ENCODE data around the gene CPLX3.

DNA sequence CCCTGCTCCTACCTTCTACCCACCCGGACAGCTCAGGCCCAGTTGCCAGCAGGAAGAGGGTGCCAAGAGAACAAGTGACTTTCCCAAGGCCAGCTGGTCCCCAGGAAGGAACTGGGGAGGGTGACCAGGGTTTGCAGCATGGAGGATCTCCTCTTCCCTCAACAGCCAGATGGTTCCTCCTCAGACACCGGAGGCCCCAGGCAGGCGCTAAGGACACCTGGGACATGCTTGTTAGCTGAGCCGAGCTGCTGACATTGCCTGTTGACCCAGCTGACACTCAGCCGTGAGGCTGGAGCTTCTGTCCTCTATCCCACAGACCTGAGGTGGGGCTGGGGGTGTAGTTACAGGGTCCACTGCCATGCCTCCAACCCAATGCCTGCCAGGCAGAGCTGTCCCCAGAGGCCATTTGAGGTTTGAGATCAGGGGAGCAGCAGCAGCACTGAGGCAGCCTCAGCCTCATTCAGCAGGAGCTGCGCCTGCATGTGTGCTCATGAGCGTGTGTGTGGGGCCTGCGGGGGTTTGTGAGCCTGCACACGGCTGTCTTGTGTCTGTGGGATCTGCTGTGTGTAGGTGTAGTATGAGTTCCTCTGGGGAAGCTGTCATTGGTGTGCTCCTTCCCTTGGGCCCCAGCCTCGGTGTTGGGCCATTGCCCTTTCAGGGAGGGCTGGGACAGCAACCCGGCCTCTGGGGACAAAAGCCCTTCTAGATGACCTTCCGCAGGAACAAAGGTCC is 7.1 kb downstream of the CPLX3 start:
- TF ChIP-seq, protein P1, sequence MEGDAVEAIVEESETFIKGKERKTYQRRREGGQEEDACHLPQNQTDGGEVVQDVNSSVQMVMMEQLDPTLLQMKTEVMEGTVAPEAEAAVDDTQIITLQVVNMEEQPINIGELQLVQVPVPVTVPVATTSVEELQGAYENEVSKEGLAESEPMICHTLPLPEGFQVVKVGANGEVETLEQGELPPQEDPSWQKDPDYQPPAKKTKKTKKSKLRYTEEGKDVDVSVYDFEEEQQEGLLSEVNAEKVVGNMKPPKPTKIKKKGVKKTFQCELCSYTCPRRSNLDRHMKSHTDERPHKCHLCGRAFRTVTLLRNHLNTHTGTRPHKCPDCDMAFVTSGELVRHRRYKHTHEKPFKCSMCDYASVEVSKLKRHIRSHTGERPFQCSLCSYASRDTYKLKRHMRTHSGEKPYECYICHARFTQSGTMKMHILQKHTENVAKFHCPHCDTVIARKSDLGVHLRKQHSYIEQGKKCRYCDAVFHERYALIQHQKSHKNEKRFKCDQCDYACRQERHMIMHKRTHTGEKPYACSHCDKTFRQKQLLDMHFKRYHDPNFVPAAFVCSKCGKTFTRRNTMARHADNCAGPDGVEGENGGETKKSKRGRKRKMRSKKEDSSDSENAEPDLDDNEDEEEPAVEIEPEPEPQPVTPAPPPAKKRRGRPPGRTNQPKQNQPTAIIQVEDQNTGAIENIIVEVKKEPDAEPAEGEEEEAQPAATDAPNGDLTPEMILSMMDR (IDR thresholded peaks at IDR 0.05) = no peak
- no peak for TF ChIP-seq POLR2A (IDR thresholded peaks at IDR 0.05)

Measured in gastroesophageal sphincter (tissue), 3 donors.